RWPE2 (cell line): Measurements from ENCODE around the gene FMO5.

Source experiments
- ATAC-seq: fragments of 200-7000 bp; cut with Tn5 transposase; 3 replicates; pipeline ENCODE4 v1.9.1; 2021; ENCODE audit warnings: low read depth
- DNase-seq: peaks from one replicate; pipeline ENCODE4 v3.0.0-alpha.2; 2020; ENCODE audit warnings: low spot score
- H3K27ac ChIP-seq: fragments of 450-650 bp; 2 replicates; pipeline ENCODE4 v1.5.1; 2017; ENCODE audit warnings: mild to moderate bottlenecking; ENCODE audit not compliant: poor library complexity, severe bottlenecking
- H3K27me3 ChIP-seq: fragments of 250-450 bp; sonication (Bioruptor Pico); 2 replicates; pipeline ENCODE4 v1.5.1; 2021; ENCODE audit warnings: mild to moderate bottlenecking, moderate library complexity; ENCODE audit not compliant: insufficient read depth, poor library complexity, severe bottlenecking
- H3K36me3 ChIP-seq: fragments of 250-450 bp; sonication (Bioruptor Pico); 2 replicates; pipeline ENCODE4 v1.5.1; 2020; ENCODE audit warnings: low read depth, mild to moderate bottlenecking, moderate library complexity
- H3K4me1 ChIP-seq: fragments of 250-450 bp; sonication (Bioruptor Pico); 2 replicates; pipeline ENCODE4 v1.5.1; 2021; ENCODE audit warnings: mild to moderate bottlenecking, moderate library complexity; ENCODE audit not compliant: insufficient read depth, poor library complexity, severe bottlenecking
- H3K4me3 ChIP-seq: fragments of 250-450 bp; sonication (Bioruptor Pico); 2 replicates; pipeline ENCODE4 v1.5.1; 2021; ENCODE audit warnings: mild to moderate bottlenecking, moderate library complexity; ENCODE audit not compliant: severe bottlenecking
- H3K9me3 ChIP-seq: fragments of 250-450 bp; sonication (Bioruptor Pico); 2 replicates; pipeline ENCODE4 v1.5.1; 2021; ENCODE audit warnings: mild to moderate bottlenecking, moderate library complexity; ENCODE audit not compliant: severe bottlenecking
- TF ChIP-seq, protein P1 (sequence below): fragments of 450-650 bp; IDR thresholded peaks from one replicate; pipeline ENCODE4 v1.5.1; 2017; ENCODE audit warnings: mild to moderate bottlenecking, moderate library complexity; ENCODE audit not compliant: poor library complexity, severe bottlenecking

Gene FMO5

DNA sequence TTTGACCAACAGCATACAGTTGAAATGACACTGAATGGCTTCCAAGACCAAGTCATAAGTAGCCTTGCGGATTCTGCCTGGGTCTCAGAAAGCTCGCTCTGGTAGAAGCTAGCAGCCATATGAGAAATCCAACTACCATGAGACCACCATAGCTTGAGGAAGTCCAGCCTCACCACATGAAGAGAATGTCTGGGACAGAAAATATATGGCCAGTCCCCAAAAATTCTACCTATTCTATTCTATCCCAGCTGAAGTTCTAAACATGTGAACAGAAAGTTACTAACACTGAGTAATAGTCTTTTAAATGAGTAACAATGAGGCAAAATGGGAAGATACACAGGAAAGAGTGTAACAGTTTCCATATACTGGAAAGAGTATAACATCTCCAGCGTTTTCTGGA lies 9.0 kb downstream of the FMO5 start:
- no peaks in the 10 kb centered on the region for H3K36me3 ChIP-seq
- no peak overlapping the region for H3K4me3 ChIP-seq
- H3K27ac ChIP-seq: no peak overlapping the region
- ATAC-seq (no peak), DNase-seq (no peak)
- H3K9me3 ChIP-seq: no peaks in the 10 kb centered on the region
- H3K27me3 ChIP-seq: no peaks in the 10 kb centered on the region
- H3K4me1 ChIP-seq: no peaks in the 10 kb centered on the region
- TF ChIP-seq, protein P1, sequence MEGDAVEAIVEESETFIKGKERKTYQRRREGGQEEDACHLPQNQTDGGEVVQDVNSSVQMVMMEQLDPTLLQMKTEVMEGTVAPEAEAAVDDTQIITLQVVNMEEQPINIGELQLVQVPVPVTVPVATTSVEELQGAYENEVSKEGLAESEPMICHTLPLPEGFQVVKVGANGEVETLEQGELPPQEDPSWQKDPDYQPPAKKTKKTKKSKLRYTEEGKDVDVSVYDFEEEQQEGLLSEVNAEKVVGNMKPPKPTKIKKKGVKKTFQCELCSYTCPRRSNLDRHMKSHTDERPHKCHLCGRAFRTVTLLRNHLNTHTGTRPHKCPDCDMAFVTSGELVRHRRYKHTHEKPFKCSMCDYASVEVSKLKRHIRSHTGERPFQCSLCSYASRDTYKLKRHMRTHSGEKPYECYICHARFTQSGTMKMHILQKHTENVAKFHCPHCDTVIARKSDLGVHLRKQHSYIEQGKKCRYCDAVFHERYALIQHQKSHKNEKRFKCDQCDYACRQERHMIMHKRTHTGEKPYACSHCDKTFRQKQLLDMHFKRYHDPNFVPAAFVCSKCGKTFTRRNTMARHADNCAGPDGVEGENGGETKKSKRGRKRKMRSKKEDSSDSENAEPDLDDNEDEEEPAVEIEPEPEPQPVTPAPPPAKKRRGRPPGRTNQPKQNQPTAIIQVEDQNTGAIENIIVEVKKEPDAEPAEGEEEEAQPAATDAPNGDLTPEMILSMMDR: no peak

DNA sequence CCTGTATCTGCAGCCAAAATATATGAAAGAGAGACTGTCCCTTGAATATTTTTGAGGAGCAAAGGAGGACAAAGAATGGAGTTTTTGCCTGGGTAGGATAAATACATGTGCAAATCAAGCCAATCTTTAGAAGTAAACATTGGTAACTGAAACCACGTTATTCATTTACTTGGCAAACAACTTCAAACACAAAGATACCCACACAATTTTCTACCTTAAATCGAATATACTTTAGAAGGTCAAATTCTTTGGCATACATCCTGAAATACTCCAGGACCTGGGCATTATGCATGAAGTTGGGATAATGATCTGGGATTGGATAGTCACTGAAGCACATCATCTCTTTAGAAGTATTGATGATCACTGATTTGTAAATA lies 9.6 kb downstream of the FMO5 start:
- TF ChIP-seq, protein P1: no peak
- no peak overlapping the region for H3K4me3 ChIP-seq

DNA sequence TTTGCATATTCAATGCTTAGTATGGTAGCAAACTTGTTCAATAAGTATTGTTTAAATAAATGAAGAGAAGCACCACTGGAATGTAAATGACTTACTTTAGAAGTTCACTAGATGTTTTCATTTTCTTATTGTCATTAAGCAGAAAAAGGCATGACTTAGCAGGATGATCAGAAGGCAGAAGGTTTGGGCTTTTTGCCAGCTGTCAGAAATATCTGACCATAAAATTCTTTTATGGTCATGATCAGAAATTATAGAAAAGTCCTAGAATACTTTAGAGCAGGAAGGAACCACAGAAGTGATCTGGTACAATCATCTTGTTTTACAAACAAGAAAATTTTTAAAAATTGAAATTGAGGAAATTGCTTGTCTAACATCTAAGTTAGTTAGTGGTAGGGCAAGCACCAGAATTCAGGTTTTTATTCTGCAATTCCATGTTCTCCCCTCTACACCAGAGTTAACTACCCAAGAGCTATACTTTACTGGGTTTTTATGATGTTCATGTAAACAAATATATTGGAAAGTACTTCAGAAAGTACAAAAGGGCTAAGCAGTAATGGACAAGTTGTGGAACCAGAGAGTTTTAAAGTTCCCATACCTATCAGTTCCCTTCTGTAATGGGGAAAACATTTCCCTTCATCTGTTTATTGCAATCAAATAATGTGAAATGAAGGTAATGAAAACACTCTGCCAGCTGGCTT lies 10.1 kb downstream of the FMO5 start:
- no peak overlapping the region for H3K4me3 ChIP-seq
- DNase-seq (no peak), ATAC-seq (no peak)
- H3K9me3 ChIP-seq: no peaks in the 10 kb centered on the region
- TF ChIP-seq, protein P1: no peak
- no peaks in the 10 kb centered on the region for H3K27me3 ChIP-seq
- no peaks in the 10 kb centered on the region for H3K36me3 ChIP-seq
- H3K4me1 ChIP-seq: no peaks in the 10 kb centered on the region
- H3K27ac ChIP-seq: no peak overlapping the region

More for the DNA sequence above, 9.6 kb downstream of the FMO5 start:
- no peaks in the 10 kb centered on the region for H3K27me3 ChIP-seq
- H3K36me3 ChIP-seq: no peaks in the 10 kb centered on the region
- H3K9me3 ChIP-seq: no peaks in the 10 kb centered on the region
- ATAC-seq (no peak), DNase-seq (no peak)
- H3K4me1 ChIP-seq: no peaks in the 10 kb centered on the region
- H3K27ac ChIP-seq: no peak overlapping the region

DNA sequence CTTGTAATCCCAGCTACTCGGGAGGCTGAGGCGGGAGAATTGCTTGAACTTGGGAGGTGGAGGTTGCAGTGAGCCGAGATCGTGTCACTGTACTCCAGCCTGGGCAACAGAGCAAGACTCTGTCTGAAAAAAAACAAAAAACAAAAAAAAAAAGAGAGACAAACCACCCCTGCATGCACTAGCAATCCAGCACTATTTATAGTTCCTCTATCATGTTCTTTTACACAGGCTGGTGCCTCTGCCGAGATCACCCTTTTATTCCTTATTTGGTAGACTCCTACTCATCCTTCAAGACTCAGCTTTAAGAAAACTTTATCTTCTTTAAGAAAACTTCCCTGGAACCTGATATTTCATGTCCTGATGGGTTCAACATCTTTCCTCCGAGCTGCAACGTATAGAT lies 10.8 kb downstream of the FMO5 start:
- no peak overlapping the region for H3K4me3 ChIP-seq
- no peaks in the 10 kb centered on the region for H3K4me1 ChIP-seq
- no peaks in the 10 kb centered on the region for H3K27me3 ChIP-seq
- DNase-seq (no peak), ATAC-seq (no peak)
- H3K27ac ChIP-seq: no peak overlapping the region
- no peaks in the 10 kb centered on the region for H3K9me3 ChIP-seq
- TF ChIP-seq, protein P1: no peak
- H3K36me3 ChIP-seq: no peaks in the 10 kb centered on the region

DNA sequence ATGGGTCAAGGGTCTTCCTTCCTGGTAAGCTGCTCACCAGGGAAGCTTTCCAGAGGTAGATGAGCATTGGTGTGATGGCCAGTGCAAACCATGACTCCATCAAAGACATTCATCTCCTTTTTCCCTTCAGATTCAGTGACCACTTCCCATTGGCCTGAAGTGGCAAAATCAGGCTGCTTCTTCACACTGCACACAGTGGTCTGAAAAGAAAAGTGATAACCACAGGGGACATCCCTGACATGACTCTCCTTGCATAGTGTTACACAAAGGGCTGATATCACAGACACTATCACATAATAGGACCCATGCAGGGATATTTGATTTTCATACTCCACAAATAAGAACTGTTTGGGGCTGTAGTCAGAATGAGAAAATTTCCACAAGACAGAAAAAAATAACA lies 11.9 kb downstream of the FMO5 start:
- TF ChIP-seq, protein P1: no peak

More for the DNA sequence above, 11.9 kb downstream of the FMO5 start:
- Histone ChIP-seq H3K27ac (no peak overlapping the region), H3K4me1 (no peaks in the 10 kb centered on the region), H3K27me3 (no peaks in the 10 kb centered on the region), H3K9me3 (no peaks in the 10 kb centered on the region), H3K4me3 (no peak overlapping the region), H3K36me3 (no peaks in the 10 kb centered on the region)
- ATAC-seq (no peak), DNase-seq (no peak)
